Fibroblast of peridontal ligament (primary cell): ENCODE results near the gene OPA3.

Experiments used
- DNase-seq: peaks from one replicate; pipeline ENCODE4 v3.0.0-alpha.2; 2010; ENCODE audit errors: extremely low read depth

The OPA3 gene

DNA sequence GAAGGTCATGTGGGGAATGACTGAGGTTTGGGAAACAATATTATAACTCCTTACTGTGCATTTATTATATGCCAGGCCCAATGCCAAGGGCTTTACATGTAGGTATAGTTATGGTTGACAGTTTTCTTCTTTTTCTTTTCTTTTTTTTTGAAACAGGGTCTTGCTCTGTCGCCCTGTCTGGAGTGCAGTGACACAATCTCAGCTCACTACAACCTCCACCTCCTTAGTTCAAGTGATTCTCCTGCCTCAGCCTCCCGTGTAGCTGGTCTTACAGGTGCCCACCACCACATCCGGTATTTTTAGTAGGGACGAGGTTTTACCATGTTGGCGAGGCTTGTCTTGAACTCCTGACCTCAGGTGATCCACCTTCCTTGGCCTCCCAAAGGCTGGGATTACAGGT lies 101.6 kb downstream of the OPA3 start:
- DNase-seq: no peak

DNA sequence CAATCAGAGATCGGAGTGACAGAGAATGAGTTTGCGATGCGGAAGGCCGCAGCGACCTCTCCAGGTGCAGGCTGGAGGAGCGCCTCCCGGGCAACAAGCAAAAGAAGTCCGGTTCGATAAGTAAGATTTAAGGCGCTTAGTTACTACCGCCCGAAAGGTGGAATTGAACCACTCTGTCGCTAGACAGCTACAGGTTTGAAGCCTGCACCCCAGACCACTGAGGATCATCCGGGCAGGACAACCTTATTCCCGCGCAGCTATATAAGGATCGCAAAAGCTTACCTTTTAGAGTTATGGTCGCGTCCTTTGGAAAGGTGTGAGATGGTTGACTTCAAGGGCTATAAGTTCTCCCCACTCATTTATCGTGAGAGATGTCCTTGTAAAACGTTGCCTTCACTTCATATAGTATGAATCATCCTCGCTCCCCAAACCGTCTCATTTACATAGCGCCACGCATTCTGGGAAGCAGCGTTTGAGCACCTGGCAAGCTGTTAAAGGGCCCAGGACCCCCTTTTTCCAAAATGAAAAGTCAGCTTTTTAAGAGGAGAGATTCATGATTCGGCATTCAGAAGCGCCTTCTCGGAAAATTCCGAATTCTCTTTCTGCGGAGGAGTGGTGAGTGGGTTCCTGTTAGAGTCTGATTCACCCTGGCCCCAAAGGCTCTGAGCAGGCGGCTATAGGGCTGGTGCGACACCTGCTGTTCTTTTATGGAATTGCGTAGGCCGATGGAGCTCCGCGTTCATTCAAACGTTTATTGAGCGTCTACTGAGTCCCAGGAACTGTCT lies 106.0 kb downstream of the OPA3 start:
- peak; percentile 93 for DNase-seq

- no peak for DNase-seq
Measured at GRCh38 chr19:45477713-45478453, 106.7 kb downstream of the OPA3 start.
